ENCODE measurements around the gene ADGRB2.

DNA sequence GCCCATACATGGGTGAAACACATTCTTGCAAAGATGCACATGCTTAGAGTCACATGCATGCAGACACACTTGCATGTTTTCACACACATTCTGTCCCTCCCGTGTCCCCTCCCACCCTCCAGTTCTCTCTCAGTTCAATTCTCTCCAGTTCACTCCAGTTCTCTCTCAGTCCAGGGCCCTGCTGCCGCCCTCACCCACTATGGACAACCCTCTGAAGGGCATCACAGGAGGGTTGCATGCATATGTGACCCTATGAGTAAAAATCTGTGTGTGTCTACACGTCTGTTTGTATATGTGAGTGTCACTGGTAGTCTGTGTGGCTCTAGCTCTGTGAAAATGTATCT, 21.8 kb upstream of the ADGRB2 start:
- TF ChIP-seq, protein P1, sequence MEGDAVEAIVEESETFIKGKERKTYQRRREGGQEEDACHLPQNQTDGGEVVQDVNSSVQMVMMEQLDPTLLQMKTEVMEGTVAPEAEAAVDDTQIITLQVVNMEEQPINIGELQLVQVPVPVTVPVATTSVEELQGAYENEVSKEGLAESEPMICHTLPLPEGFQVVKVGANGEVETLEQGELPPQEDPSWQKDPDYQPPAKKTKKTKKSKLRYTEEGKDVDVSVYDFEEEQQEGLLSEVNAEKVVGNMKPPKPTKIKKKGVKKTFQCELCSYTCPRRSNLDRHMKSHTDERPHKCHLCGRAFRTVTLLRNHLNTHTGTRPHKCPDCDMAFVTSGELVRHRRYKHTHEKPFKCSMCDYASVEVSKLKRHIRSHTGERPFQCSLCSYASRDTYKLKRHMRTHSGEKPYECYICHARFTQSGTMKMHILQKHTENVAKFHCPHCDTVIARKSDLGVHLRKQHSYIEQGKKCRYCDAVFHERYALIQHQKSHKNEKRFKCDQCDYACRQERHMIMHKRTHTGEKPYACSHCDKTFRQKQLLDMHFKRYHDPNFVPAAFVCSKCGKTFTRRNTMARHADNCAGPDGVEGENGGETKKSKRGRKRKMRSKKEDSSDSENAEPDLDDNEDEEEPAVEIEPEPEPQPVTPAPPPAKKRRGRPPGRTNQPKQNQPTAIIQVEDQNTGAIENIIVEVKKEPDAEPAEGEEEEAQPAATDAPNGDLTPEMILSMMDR (IDR thresholded peaks at IDR 0.05; ENCODE audit: borderline replicate concordance, extremely low read depth, low read length, poor library complexity, severe bottlenecking), result no peak
- no peak for TF ChIP-seq EZH2 (IDR thresholded peaks at IDR 0.05; ENCODE audit: borderline replicate concordance, low read depth, low read length, severe bottlenecking)

All from DND-41 (cell line).